SH-SY5Y (cell line): ENCODE results near the gene GALNT12.

Experiments
- GATA2 ChIP-seq: IDR thresholded peaks from 2 replicates; pipeline ENCODE4 v1.6.1; 2011; ENCODE audit warnings: mild to moderate bottlenecking, low read depth, low read length
- GATA3 ChIP-seq: IDR thresholded peaks from 2 replicates; pipeline ENCODE4 v1.6.1; 2011; ENCODE audit warnings: low read depth, mild to moderate bottlenecking, low read length, moderate library complexity

DNA sequence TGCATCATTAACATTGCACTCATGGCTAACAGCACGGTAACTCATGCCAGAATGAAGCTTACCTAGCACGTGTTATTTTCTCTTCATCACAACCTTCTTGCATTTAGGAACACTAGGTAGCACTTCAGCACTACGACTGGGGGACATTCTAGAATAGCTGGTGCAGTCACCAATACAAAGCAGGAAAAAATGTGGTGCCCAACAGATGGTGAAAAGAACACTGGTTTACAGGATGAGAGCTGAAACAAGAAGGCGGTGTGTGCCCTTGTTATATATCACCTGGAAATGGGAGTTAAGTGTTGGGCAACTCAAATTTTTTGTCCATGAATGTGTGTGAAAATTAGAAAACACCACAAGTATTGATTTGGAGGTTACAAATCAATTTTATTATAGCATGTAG is 30.0 kb downstream of the GALNT12 start:
- TF ChIP-seq GATA2 (no peak), GATA3 (no peak)
